HG02759 (cell line): Measurements from ENCODE around the gene PAM.
A peak's percentile ranks its signal among the peaks of the same experiment; 100 is the strongest.

Experiments used
- ATAC-seq: cut with Tn5 transposase; IDR thresholded peaks from one replicate; pipeline ENCODE4 v1.9.1; 2021; ENCODE audit warnings: mild to moderate bottlenecking, moderate library complexity; ENCODE audit not compliant: unreplicated experiment

PAM gene

DNA sequence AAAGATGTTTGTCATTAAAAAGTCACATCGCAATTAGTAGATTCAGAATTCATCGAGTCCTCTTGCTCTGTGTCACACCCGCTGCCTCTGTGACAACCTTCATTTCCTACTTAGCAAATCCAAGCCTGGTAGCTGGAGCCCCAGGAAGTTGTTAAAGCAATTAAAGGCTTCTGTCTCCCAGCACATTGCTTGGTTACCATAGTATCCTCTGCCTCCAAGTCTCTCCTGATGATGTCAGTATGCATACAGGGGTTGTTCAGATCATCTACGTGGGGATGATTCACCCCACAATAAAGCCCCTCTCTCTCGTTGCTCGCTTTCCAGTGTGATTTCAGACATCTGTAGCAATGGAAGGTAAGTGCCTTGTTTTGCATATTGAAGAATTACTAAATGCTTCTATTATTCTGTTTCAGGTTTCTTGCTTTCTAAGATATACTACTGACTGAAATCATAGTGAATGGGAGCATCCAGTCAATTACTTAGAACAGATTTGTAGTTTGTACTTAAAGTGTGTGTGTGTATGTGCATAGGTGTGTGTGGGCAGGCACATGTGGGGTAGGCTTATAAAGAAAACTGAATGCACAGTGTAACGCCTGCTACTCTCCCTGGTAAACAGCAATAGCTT, 52.9 kb downstream of the PAM start:
- ATAC-seq, result no peak

DNA sequence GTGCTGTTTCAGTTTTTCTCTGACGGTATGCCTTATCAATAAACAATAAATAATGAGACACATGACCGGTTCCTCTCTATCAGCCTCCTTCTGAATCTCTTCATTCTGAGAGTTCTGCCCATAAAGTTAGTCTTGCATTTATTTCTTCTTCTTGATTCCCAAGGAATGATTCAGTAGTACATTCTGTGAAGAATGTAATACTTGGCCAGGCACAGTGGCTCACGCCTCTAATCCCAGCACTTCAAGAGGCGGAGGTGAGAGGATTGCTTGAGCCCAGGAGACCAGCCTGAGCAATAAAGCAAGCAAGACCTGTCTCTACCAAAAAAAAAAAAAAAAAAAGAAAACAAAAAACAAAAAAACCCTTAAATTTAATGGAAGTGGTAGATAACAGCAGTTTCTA, 53.9 kb downstream of the PAM start:
- ATAC-seq, result no peak

DNA sequence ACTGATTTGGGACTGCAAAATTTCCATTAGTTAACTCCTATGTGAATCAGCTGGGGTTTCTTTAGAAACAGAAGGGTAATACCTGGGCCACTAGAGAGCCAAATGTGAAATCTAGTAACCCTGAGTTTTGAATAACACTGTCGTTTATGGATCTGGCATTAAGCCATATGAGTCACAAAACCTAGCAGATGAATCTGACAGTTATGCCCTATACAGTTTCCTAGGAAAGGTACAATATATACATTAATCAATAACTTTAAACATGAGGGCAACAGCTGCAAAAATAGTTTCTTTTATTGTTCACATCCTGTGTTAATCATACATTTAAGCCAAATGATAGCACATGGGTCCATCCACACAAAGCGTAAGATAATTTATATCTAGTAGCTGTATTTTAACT, 56.9 kb downstream of the PAM start:
- ATAC-seq, result no peak

DNA sequence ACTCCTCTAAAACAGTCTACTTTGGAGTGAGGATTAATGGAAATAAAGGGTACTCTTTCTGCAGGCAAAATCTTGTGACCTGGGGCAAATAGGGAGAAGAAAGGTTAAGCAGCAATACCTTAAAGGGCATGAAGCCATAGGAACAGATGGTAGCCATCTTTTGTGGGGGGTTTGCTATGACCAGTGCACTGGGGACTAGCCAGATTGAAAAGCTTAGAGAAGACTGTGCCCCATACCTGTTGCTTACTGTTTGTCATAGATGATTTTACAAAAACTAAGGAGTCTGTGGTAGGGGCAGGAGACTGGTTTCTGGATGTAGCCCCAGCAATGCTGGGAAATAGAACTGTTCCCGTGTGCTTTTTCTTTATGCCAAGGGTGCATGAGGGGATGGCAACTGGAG, 58.6 kb downstream of the PAM start:
- ATAC-seq, result no peak

DNA sequence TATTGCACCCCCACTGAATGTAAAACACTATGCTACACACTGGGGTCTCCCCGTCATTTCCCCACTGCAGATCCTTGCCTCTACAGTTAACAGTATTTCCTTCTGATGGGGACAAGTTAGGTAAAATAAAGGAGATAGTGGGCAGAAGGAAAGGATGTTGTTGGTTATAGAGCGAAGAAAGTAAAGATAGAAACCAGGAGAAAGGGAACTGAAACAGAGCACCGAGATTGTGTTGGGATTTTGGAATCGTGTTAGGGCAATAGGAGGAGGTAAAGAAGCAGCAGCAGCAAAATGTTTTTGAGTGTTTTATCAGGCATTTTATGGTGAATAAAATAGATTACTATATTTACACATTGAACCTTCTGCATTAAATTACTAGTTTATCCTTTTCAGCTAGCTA, 60.0 kb downstream of the PAM start:
- ATAC-seq, result no peak

DNA sequence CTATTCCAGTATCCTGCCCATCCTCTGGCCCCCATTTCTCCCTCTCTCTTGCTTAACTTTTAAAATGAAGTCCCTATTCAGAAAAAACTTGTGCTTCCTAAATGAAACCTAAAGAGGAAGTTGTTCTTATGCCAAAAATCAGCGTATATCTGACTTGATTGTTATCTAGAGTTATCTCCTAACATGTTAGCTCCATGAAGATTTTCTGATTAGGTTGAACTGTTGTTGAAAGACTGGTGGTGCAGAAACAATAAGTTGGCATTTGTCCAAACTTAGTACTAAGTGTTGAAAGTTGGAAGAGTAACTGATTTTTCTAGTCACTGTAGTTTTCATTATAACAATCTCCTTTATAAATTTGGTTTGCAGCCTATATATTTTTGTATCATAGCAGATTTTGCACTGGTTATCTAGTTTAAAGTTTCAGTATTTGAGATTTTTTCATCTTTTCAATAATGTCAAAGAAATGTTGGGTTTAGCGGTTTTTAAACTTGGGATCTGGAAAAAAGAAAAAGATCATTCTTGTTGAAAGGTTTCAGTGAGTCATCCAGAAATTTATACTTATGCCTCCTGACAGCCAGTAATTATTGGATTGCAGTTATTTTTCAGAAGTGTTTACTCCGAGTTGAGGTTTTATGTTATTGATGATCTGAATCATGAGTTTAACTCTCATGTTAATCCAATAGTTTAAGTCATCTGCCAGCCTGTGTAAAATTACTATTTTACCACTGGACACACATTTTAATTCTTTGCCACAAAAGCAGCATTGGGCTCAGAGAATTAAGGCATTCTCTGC, 60.6 kb downstream of the PAM start:
- ATAC-seq, result no peak

DNA sequence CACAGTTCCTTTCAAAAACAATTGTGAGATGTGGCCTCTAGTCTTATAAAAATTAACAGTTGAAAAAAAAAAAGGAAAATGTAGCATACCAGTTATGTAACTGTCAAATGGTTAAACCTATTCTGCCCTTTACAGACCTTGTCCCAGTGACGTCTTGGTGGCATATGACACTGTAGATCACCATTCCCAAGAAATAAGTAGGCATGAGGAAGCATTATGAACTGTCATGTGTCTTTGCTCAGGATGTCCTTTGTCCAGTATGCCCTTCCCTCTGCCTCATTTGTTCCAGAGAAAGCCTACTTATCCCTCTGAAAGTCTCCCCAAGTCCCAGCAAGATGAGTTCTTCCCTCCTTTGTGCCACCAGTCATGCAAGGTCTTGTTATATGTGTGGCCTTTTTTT, 63.2 kb downstream of the PAM start:
- no peak for ATAC-seq

DNA sequence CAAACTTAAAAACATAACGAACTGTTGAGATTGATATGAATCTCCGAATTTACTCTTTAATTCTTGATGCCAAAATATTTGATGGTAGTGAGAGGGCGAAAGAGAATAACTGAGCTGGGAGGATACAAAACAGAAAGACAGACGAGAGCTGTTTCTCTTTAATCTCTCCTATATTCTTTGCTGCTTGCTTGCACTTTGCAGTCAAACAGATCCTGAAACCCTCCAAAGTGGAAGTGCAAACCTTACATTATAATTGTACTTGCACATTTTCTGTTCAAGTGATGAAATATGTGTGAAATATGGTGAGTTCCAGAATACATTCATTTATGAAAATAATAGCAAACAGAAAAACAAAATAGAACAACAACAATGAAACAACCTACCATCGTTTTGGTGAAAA, 63.8 kb downstream of the PAM start:
- ATAC-seq, result no peak

DNA sequence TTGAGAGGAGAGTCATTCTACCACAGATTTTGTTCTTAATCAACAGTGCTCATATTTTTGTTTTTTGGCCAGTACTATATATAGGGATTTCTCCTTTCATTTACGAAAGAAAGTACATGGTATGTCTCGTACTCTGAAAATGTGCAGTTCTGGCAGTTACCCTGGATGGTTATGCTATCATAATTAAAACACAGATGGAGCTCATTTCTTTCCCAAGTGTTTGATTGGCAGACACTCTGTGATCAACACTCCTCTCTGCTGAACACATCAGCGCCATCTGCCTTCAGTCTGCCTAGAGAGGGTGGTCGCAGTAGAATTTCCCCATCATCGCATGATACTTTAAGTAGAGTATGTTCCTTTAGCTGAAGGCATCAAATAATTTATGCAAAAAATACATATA, 64.5 kb downstream of the PAM start:
- ATAC-seq, result no peak

DNA sequence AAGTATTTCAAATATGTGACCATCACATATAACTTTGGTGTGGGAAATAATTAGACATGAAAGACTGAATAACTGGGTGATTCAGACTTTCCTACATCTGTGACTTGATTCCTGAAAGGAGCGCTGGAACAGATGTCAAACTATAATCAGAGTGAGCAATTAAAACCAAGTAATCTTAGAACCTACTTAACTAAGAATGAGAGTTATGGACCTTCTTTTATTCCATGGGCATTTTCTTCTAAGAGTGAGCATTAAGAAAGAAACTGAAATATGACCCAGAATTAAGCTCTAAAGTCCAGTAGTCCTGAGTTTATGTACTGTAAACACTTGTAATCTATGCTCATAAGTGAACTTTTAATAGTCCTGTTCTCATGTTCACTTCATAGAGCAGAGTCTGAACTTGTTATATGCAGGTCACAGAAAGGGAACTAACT, 68.4 kb downstream of the PAM start:
- no peak for ATAC-seq

DNA sequence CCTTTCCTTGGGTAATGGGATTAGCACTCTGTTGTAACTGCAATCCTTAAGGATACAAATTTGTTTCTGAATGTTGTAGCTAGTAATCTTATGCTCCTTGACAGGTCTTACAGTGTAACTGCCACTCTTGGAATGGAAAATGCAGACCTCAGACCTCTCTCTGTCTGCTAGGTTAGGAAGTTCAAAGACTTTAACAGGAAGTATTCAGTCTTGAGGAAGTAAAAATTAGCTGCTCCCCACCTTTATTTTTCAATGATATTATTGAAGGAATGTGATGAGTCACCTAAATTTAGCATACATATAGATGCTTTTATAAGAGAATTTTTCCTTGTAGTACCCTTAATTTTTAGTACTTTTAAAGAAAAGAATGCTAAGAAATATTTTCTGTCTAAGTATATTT, 71.5 kb downstream of the PAM start:
- no peak for ATAC-seq

DNA sequence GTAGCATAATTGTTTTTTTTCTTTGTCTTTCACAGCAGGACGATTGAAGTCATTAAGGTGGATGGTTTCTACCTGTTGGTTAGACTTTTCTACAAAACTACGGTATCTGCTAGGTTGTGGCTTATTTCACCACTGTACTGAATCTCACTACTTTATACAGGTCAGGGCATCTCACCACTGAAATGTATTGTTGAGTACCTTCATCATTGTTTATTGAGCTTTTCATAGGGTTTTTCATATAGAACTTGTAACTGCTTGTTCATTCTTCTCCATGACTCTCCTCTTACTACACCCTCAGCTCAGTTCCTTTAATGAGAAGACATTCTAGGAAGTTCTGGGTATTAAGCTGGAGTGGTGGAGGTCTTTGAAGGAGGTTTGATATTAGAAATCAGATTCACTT, 75.1 kb downstream of the PAM start:
- ATAC-seq, result no peak

DNA sequence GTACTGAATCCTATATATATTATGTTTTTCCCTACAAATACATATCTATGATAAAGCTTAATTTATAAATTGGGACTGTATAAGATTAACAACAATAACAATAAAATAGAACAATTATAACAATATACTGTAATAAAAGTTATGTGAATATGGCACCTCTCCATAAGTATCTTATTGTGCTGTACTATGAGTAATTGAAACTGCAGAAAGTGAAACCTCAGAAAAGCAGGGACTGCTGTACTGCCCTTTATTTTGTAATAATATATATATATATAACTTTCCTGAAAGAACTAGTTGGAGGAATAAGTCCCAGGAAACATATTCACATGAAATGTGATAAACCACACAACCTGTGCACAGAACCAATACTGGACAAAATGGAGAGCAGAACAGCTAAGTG, 77.3 kb downstream of the PAM start:
- peak; percentile 46 for ATAC-seq

DNA sequence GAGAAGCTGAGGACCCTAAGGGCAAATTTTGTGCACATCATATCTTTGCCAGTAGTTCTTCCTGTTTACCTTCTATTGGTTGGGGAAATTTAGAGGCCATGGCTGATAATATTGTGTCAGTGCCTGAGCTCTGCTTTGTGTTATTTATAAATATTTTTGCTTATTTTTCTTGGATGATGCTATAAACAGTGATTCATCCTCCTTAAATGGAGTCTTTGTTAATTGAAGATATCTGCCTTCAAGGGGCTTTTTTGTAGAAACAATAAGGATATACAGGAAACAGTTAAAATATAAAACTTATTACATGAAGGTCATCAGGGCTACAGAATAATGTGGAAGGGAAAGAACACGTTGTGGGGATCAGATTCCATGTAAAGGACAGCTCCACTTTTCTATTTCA, 78.0 kb downstream of the PAM start:
- ATAC-seq, result no peak

DNA sequence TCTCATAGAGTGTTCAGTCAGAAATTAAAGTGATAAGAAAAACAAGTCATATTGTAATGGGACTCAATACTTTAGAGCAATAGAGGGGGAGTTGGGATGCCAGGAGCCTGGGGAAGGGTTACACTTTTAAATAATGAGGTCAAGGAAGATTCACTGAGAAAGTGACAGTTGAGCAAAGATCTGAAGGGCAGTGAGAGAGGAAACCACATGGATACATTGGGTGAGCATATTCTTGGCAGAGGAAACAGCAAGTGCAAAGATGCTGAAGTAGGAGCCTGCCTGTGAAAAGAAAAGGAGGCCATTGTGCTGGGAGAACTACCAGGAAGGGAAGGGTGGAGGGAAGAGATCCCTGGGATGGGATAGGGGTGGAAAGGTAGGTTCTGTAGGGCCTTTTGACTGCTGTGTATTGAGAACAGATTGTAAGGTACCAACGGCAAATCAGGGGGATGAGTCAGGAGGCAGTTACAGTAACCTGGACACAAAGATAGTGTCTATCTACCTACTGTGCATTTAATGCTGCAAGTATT, 79.4 kb downstream of the PAM start:
- ATAC-seq, result no peak

DNA sequence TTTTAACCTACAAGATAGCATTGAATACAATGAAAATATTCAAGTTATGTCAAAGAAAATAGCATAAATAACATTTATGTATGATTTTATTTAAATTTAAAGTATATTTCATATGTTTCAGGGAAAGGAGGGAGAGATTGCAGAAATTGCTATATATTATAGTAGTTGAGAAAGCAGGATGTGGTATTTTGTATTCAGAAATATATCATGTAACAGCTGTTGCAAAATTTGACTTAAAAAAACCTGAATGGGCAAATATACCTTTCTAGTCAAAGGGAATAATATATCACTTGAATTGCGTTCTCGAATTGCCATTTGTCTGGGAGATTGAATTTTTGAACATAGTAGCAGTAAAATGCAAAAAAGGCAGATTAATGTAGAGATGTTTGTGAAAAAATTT, 80.6 kb downstream of the PAM start:
- ATAC-seq, result no peak

DNA sequence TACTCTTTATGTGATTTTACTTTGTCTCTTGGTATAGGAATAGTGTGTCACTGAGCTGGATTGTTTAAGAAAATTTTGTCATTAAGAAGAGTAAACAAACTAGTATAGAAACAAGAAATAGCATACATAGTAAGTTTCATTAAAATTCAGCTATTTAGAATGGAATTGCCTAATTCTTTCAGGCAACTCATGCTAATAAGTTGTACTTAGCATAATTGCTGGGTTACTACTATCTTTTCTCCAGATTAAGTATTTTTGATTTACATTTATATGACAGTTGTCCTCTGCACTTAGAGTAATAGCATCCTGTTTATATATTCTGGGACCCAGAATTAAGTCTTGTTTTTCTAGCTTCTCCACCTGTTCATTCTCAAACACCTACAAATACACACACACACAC, 85.9 kb downstream of the PAM start:
- ATAC-seq, result no peak

DNA sequence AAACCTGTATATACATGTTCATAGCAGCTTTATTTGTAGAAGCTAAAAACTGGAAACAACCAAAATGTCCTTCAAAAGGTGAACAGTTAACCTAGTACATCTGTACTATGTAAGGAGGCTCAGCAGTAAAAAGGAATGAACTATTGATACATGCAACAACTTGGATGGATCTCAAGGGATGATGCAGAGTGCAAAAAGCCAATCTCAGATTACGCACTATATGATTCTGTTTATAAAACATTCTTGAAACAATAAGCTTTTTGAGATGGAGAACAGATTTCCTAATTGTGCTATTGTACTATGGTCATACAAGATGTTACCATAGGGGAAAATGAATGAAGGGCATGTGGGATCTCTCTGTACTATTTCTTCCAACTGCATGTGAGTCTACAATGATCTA, 88.9 kb downstream of the PAM start:
- ATAC-seq, result no peak

DNA sequence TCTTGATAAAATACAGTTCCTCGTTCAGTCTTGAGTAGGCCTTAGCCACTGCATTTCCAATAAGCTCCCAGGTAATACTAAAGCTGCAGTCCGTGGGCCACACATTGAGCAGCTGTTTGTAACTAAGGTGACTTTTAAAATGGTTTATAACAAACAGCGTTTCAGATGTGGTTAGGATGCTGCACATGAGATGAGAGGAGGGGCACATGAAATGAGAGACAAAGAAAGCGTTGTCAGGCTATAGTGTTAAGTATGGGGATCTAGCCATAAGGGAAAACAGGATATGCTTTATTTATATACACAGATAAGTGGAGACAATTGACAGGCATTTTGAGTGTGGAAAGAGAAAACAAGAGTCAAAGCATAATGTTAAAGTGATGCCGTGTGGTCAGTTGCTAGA, 89.9 kb downstream of the PAM start:
- no peak for ATAC-seq

DNA sequence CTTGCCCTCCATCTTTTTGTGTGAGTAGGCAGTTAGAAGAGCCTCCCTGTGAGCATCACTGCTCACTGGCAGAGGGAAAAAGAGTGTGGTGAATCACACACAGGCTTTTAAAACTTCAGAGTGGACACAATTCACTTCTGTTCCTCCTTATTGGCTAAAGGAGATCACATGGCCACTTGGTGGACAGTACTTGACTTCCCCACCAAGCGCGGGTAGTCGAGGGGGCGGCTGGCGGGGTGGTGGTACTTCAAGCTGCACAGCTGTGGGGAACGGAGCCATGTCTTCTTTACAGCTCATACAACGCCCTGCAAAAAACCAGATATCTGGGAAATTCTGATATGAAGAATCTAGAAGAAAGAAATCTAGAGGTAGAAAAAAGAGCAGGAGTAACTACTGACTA, 95.4 kb downstream of the PAM start:
- no peak for ATAC-seq

DNA sequence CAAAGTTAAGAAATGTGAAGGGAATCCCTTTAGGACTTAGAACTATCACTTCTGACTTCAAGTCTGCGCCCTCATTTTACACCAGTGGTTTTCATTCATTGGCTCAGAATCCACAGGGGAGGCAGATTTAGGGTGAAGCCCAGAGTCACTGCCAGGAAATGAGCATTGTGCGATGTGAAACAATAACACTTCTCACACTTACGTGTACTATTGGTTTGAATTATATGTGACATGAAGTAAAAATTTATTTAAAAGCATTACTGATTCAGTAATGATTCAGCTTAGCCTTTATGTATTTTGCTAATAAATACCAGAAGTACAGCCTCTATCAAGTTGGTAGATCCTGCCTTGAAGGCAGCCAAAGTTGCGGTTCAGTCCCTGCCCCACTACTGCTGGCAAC, 98.6 kb downstream of the PAM start:
- no peak for ATAC-seq

DNA sequence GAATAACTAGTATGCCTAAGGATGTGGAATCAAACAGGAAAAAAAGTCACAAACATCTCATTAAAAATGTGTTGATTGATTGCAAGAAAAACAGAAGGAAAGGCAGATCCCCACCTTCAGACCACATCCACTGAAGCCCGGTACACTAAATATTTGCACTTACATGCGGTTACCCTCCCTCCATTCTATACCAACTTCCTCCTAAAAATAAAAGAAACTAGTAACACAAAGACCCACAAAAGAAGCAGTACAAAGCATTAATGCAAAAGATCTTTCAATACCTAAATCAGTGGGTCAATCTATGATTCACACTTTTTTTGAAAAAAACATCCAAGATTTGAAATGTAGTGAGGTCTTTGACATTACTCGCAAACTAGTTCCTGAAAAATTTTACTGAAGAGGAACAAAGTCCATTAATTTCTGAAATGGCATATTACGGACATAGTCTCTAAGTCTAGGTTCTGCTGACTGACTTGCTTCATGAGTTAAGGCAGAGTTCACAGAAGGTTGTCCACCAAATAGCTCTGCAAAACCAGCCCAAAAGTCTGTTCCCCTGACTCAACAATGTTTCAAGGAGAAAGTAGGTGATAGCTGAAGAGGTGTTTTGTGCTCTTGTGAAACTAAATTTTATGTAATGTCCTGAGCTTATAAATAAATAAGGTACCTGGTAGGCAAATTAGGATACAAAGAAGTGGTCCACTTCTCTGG, 100.7 kb downstream of the PAM start:
- no peak for ATAC-seq
